ENCODE results near the gene KLHL2. TPM values are rescaled to one million over a fixed set of nuclear protein-coding genes. Genes with fewer than 3 reads are reported as not detected.
"Not testable (repeated sequence)": the region's sequence is repeated elsewhere in the genome, so short reads cannot be mapped to it uniquely, and the experiment has no call there.

The KLHL2 gene
- total RNA-seq, 1 donor from 2014 or later, result 22.1 TPM

- no peaks in the 10 kb centered on the region for H3K9me3 Mint-ChIP-seq (ENCODE audit: low read depth)
- peaks cover 37% of the 10 kb centered on the region for H3K4me1 Mint-ChIP-seq (ENCODE audit: low read depth)
- DNase-seq (ENCODE audit: low spot score, unreplicated experiment), result no peak
- peak overlapping the region; percentile 45 for H3K27ac Mint-ChIP-seq
- peak overlapping the region; percentile 84 for H3K4me3 Mint-ChIP-seq (ENCODE audit: low read depth)
- H3K27me3 Mint-ChIP-seq, result peaks cover 4% of the 10 kb centered on the region
- H3K36me3 Mint-ChIP-seq (ENCODE audit: insufficient read depth), result no peaks in the 10 kb centered on the region
- no peak for TF ChIP-seq CTCF (IDR thresholded peaks at IDR 0.05; ENCODE audit: unreplicated experiment)
Measured at GRCh38 chr4:165208741-165209388, 1.5 kb downstream of the KLHL2 start.

- no peaks in the 10 kb centered on the region for H3K9me3 Mint-ChIP-seq (ENCODE audit: low read depth)
- peak overlapping the region; percentile 65 for H3K27ac Mint-ChIP-seq
- TF ChIP-seq CTCF (IDR thresholded peaks at IDR 0.05; ENCODE audit: unreplicated experiment), result no peak
- DNase-seq (ENCODE audit: low spot score, unreplicated experiment), result no peak
- peaks cover 41% of the 10 kb centered on the region for H3K4me1 Mint-ChIP-seq (ENCODE audit: low read depth)
- no peaks in the 10 kb centered on the region for H3K36me3 Mint-ChIP-seq (ENCODE audit: insufficient read depth)
- peak overlapping the region; percentile 32 for H3K4me3 Mint-ChIP-seq (ENCODE audit: low read depth)
- peaks cover 4% of the 10 kb centered on the region for H3K27me3 Mint-ChIP-seq
Measured at GRCh38 chr4:165209796-165210195, 2.4 kb downstream of the KLHL2 start.

GRCh38 chr4:165210566-165210965 lies 3.2 kb downstream of the KLHL2 start:
- H3K27me3 Mint-ChIP-seq, result peaks cover 4% of the 10 kb centered on the region
- H3K4me1 Mint-ChIP-seq (ENCODE audit: low read depth), result peaks cover 46% of the 10 kb centered on the region
- no peak for DNase-seq (ENCODE audit: low spot score, unreplicated experiment)
- H3K4me3 Mint-ChIP-seq (ENCODE audit: low read depth), result no peak overlapping the region
- H3K27ac Mint-ChIP-seq, result peak overlapping the region; percentile 15
- no peak for TF ChIP-seq CTCF (IDR thresholded peaks at IDR 0.05; ENCODE audit: unreplicated experiment)
- no peaks in the 10 kb centered on the region for H3K9me3 Mint-ChIP-seq (ENCODE audit: low read depth)
- no peaks in the 10 kb centered on the region for H3K36me3 Mint-ChIP-seq (ENCODE audit: insufficient read depth)

- not testable (repeated sequence) for H3K27ac Mint-ChIP-seq; H3K9me3 Mint-ChIP-seq (ENCODE audit: low read depth); H3K4me3 Mint-ChIP-seq (ENCODE audit: low read depth); H3K36me3 Mint-ChIP-seq (ENCODE audit: insufficient read depth); DNase-seq (ENCODE audit: low spot score, unreplicated experiment); H3K27me3 Mint-ChIP-seq
- H3K4me1 Mint-ChIP-seq (ENCODE audit: low read depth), result peaks cover 49% of the 10 kb centered on the region
Measured at GRCh38 chr4:165212647-165213046, 5.3 kb downstream of the KLHL2 start.

GRCh38 chr4:165213404-165213803 lies 6.0 kb downstream of the KLHL2 start:
- not testable (repeated sequence) for H3K27ac Mint-ChIP-seq; H3K9me3 Mint-ChIP-seq (ENCODE audit: low read depth); DNase-seq (ENCODE audit: low spot score, unreplicated experiment); H3K4me3 Mint-ChIP-seq (ENCODE audit: low read depth); H3K27me3 Mint-ChIP-seq; H3K36me3 Mint-ChIP-seq (ENCODE audit: insufficient read depth)
- peaks cover 46% of the 10 kb centered on the region for H3K4me1 Mint-ChIP-seq (ENCODE audit: low read depth)

- H3K36me3 Mint-ChIP-seq (ENCODE audit: insufficient read depth); H3K4me3 Mint-ChIP-seq (ENCODE audit: low read depth); H3K27me3 Mint-ChIP-seq; DNase-seq (ENCODE audit: low spot score, unreplicated experiment); H3K27ac Mint-ChIP-seq; H3K9me3 Mint-ChIP-seq (ENCODE audit: low read depth): not testable (repeated sequence)
- peaks cover 42% of the 10 kb centered on the region for H3K4me1 Mint-ChIP-seq (ENCODE audit: low read depth)
Measured at GRCh38 chr4:165213991-165214709, 6.8 kb downstream of the KLHL2 start.

- H3K27me3 Mint-ChIP-seq; H3K9me3 Mint-ChIP-seq (ENCODE audit: low read depth); H3K36me3 Mint-ChIP-seq (ENCODE audit: insufficient read depth); DNase-seq (ENCODE audit: low spot score, unreplicated experiment); H3K4me3 Mint-ChIP-seq (ENCODE audit: low read depth); H3K27ac Mint-ChIP-seq: not testable (repeated sequence)
- H3K4me1 Mint-ChIP-seq (ENCODE audit: low read depth), result peaks cover 40% of the 10 kb centered on the region
Measured at GRCh38 chr4:165215034-165215751, 7.8 kb downstream of the KLHL2 start.

GRCh38 chr4:165215761-165216487 lies 8.6 kb downstream of the KLHL2 start:
- H3K4me3 Mint-ChIP-seq (ENCODE audit: low read depth); H3K36me3 Mint-ChIP-seq (ENCODE audit: insufficient read depth): not testable (repeated sequence)

More at GRCh38 chr4:165215761-165216487, 8.6 kb downstream of the KLHL2 start:
- not testable (repeated sequence) for DNase-seq (ENCODE audit: low spot score, unreplicated experiment); H3K27ac Mint-ChIP-seq; H3K27me3 Mint-ChIP-seq; H3K9me3 Mint-ChIP-seq (ENCODE audit: low read depth)
- H3K4me1 Mint-ChIP-seq (ENCODE audit: low read depth), result peaks cover 35% of the 10 kb centered on the region
